Islet of Langerhans (tissue), 1 donor: ENCODE results near the gene FRMD5.

Experiments used
- FAIRE-seq: peaks from one replicate; lab custom pipeline; 2011; peaks lifted over from hg19 to GRCh38; lab: Jason Lieb, UNC

Gene FRMD5

GRCh38 chr15:44159492-44159891 is 35.6 kb downstream of the FRMD5 start:
- FAIRE-seq, result no peak

- FAIRE-seq, result no peak
Measured at GRCh38 chr15:44158111-44158510, 37.0 kb downstream of the FRMD5 start.

- peak; percentile 87 for FAIRE-seq
Measured at GRCh38 chr15:44157679-44158078, 37.4 kb downstream of the FRMD5 start.

GRCh38 chr15:44153352-44153751 is 41.7 kb downstream of the FRMD5 start:
- no peak for FAIRE-seq

GRCh38 chr15:44149224-44149623 is 45.8 kb downstream of the FRMD5 start:
- no peak for FAIRE-seq

- FAIRE-seq, result no peak
Measured at GRCh38 chr15:44148580-44148979, 46.5 kb downstream of the FRMD5 start.

GRCh38 chr15:44147636-44148035 is 47.4 kb downstream of the FRMD5 start:
- no peak for FAIRE-seq

- FAIRE-seq, result no peak
Measured at GRCh38 chr15:44145495-44145894, 49.6 kb downstream of the FRMD5 start.

GRCh38 chr15:44144992-44145391 is 50.1 kb downstream of the FRMD5 start:
- FAIRE-seq, result no peak

GRCh38 chr15:44144184-44144583 is 50.9 kb downstream of the FRMD5 start:
- no peak for FAIRE-seq

GRCh38 chr15:44137750-44138149 is 57.3 kb downstream of the FRMD5 start:
- no peak for FAIRE-seq

- no peak for FAIRE-seq
Measured at GRCh38 chr15:44136991-44137477, 58.0 kb downstream of the FRMD5 start.

- no peak for FAIRE-seq
Measured at GRCh38 chr15:44132057-44132456, 63.0 kb downstream of the FRMD5 start.

GRCh38 chr15:44130778-44131177 is 64.3 kb downstream of the FRMD5 start:
- FAIRE-seq, result no peak

- FAIRE-seq, result no peak
Measured at GRCh38 chr15:44129911-44130310, 65.2 kb downstream of the FRMD5 start.

GRCh38 chr15:44128443-44128842 is 66.6 kb downstream of the FRMD5 start:
- FAIRE-seq, result no peak

GRCh38 chr15:44125879-44126278 is 69.2 kb downstream of the FRMD5 start:
- no peak for FAIRE-seq

- FAIRE-seq, result peak; percentile 94
Measured at GRCh38 chr15:44102675-44103254, 92.3 kb downstream of the FRMD5 start.

- no peak for FAIRE-seq
Measured at GRCh38 chr15:44101944-44102343, 93.1 kb downstream of the FRMD5 start.

- no peak for FAIRE-seq
Measured at GRCh38 chr15:44101286-44101685, 93.8 kb downstream of the FRMD5 start.

- no peak for FAIRE-seq
Measured at GRCh38 chr15:44099671-44100070, 95.4 kb downstream of the FRMD5 start.

GRCh38 chr15:44097552-44097951 is 97.5 kb downstream of the FRMD5 start:
- FAIRE-seq, result no peak

GRCh38 chr15:44096596-44096995 is 98.5 kb downstream of the FRMD5 start:
- no peak for FAIRE-seq

GRCh38 chr15:44094781-44095180 is 100.3 kb downstream of the FRMD5 start:
- no peak for FAIRE-seq

- FAIRE-seq, result no peak
Measured at GRCh38 chr15:44093836-44094235, 101.2 kb downstream of the FRMD5 start.
